HepG2 (cell line): ENCODE measurements around the gene NSUN3. TPM values are rescaled to one million over a fixed set of nuclear protein-coding genes. Genes with fewer than 3 reads are reported as not detected.

Experiments used
- ATAC-seq: fragments of 200-7000 bp; cut with Tn5 transposase; 3 replicates; pipeline ENCODE4 v1.9.1; 2020; ENCODE audit warnings: mild to moderate bottlenecking, moderate library complexity
- BruUV-seq: library from RNA; stranded (reverse); fragments of 400-500 nt; replicated peaks from 2 replicates; lab custom pipeline; 2021; lab: Mats Ljungman, UMichigan
- CTCF ChIA-PET: fragments of 300-600 bp; formaldehyde crosslinking; extraction: SDS; loops from one replicate; lab custom pipeline; 2021; ENCODE audit warnings: low total read pairs, inconsistent platforms, low intra/inter-chr PET ratio; lab: Yijun Ruan, JAX
- POLR2A ChIA-PET: fragments of 350-600 bp; sonication (Branson Sonifier 250); formaldehyde crosslinking; loops from one replicate; lab custom pipeline; 2020; ENCODE audit warnings: antibody characterized with exemption, inconsistent platforms; lab: Yijun Ruan, JAX
- DNase-seq: peaks from one replicate; pipeline ENCODE4 v3.0.0-alpha.2; 2015; ENCODE audit warnings: low spot score
- FAIRE-seq: peaks from 3 replicates; lab custom pipeline; 2011; peaks lifted over from hg19 to GRCh38; lab: Jason Lieb, UNC
- H2AFZ ChIP-seq: one replicate; pipeline ENCODE4 v1.6.1; 2011; ENCODE audit warnings: low read length, inconsistent platforms
- H3K27ac ChIP-seq: fragments of 300-600 bp; 3 replicates; pipeline ENCODE4 v1.8.0; 2011; ENCODE audit warnings: mixed run types, mild to moderate bottlenecking, mixed read lengths, low read length, inconsistent platforms; ENCODE audit not compliant: insufficient read depth; ENCODE audit errors: extremely low read length
- H3K27me3 ChIP-seq, 2 experiments: fragments of 200-600 bp in 1 of 2; 2 replicates in 1 of 2; 3 replicates in 1 of 2; pipeline versions ENCODE4 v1.6.0 to v1.8.0; 2011; ENCODE audit warnings: low read length in 2 of 2, mild to moderate bottlenecking in 2 of 2, moderate library complexity in 2 of 2, inconsistent platforms in 1 of 2; ENCODE audit not compliant: insufficient read depth in 2 of 2, control insufficient read depth in 1 of 2
- H3K36me3 ChIP-seq, 2 experiments: fragments of 200-600 bp in 1 of 2; replicated peaks in 1 of 2; 2 replicates in 1 of 2; 3 replicates in 1 of 2; pipeline versions ENCODE4 v1.5.1 to v1.8.0; 2011; ENCODE audit warnings: low read length in 2 of 2, inconsistent platforms in 1 of 2; ENCODE audit not compliant: insufficient read depth in 2 of 2, control insufficient read depth in 1 of 2
- H3K4me1 ChIP-seq: 2 replicates; pipeline ENCODE4 v1.5.1; 2012; ENCODE audit warnings: low read length, inconsistent platforms; ENCODE audit not compliant: insufficient read depth
- H3K4me2 ChIP-seq: 2 replicates; pipeline ENCODE4 v1.6.0; 2011; ENCODE audit warnings: low read depth, low read length, inconsistent platforms
- H3K4me3 ChIP-seq, 3 experiments: fragments of 200-600 bp in 1 of 3; sonication (generic), shearing (Covaris generic) in 1 of 3; replicated peaks in 1 of 3; 2 replicates each; pipeline ENCODE4 v1.5.1; 2011 to 2016; ENCODE audit warnings: low read length in 3 of 3, inconsistent platforms in 2 of 3, low read depth in 2 of 3, mild to moderate bottlenecking in 2 of 3, control low read depth in 1 of 3, mixed read lengths in 1 of 3; ENCODE audit not compliant: insufficient read depth in 1 of 3
- H3K79me2 ChIP-seq: one replicate; pipeline ENCODE4 v1.6.1; 2011; ENCODE audit warnings: low read length, inconsistent platforms; ENCODE audit not compliant: insufficient read depth
- H3K9ac ChIP-seq: 2 replicates; pipeline ENCODE4 v1.6.0; 2011; ENCODE audit warnings: mild to moderate bottlenecking, low read depth, low read length, inconsistent platforms; ENCODE audit not compliant: insufficient read depth
- H3K9me3 ChIP-seq: 2 replicates; pipeline ENCODE4 v1.5.1; 2012; ENCODE audit warnings: mild to moderate bottlenecking, low read length
- H4K20me1 ChIP-seq: 2 replicates; pipeline ENCODE4 v1.6.0; 2011; ENCODE audit warnings: inconsistent platforms, mild to moderate bottlenecking, low read length, moderate library complexity; ENCODE audit not compliant: insufficient read depth
- BORCS8-MEF2B ChIP-seq: sonication (generic); formaldehyde crosslinking; IDR thresholded peaks from 2 replicates; pipeline ENCODE4 v1.8.0; 2022; ENCODE audit warnings: mild to moderate bottlenecking, missing genetic modification reagents
- BRCA1 ChIP-seq: sonication (generic); formaldehyde crosslinking; IDR thresholded peaks from 2 replicates; pipeline ENCODE4 v1.4.0; 2020; ENCODE audit warnings: missing genetic modification reagents
- ELF1 ChIP-seq: sonication (generic); formaldehyde crosslinking; IDR thresholded peaks from 2 replicates; pipeline ENCODE4 v1.4.0; 2020; ENCODE audit warnings: missing genetic modification reagents
- HDAC6 ChIP-seq: fragments of 200-600 bp; sonication (generic); IDR thresholded peaks from 2 replicates; pipeline ENCODE4 v1.7.0; 2017; ENCODE audit warnings: mild to moderate bottlenecking, antibody characterized with exemption, low read length, low read depth
- MED1 ChIP-seq: sonication (generic); formaldehyde crosslinking; IDR thresholded peaks from 2 replicates; pipeline ENCODE4 v1.4.0; 2020; ENCODE audit warnings: missing genetic modification reagents
- MTA1 ChIP-seq: sonication (generic); formaldehyde crosslinking; IDR thresholded peaks from 2 replicates; pipeline ENCODE4 v1.4.0; 2020; ENCODE audit warnings: missing genetic modification reagents, mild to moderate bottlenecking, borderline replicate concordance
- THRA ChIP-seq: sonication (generic); formaldehyde crosslinking; IDR thresholded peaks from 2 replicates; pipeline ENCODE4 v1.4.0; 2020; ENCODE audit warnings: missing genetic modification reagents, borderline replicate concordance
- ZEB1 ChIP-seq: IDR thresholded peaks from 2 replicates; pipeline ENCODE4 v1.6.1; 2012; ENCODE audit warnings: mild to moderate bottlenecking, low read depth, inconsistent platforms; ENCODE audit not compliant: insufficient replicate concordance
- ZNF382 ChIP-seq: sonication (generic); formaldehyde crosslinking; IDR thresholded peaks from 2 replicates; pipeline ENCODE4 v1.5.0; 2020; ENCODE audit warnings: missing genetic modification reagents, mild to moderate bottlenecking, borderline replicate concordance
- ZNF460 ChIP-seq: sonication (generic); formaldehyde crosslinking; IDR thresholded peaks from 2 replicates; pipeline ENCODE4 v1.5.1; 2020; ENCODE audit warnings: missing genetic modification reagents, mild to moderate bottlenecking, borderline replicate concordance
- ZNF619 ChIP-seq: sonication (generic); formaldehyde crosslinking; IDR thresholded peaks from 2 replicates; pipeline ENCODE4 v1.4.0; 2020; ENCODE audit warnings: mild to moderate bottlenecking, missing genetic modification reagents
- WGBS: methylation state at CpG from one replicate; pipeline ENCODE4 v1.1.6; 2017; ENCODE audit warnings: low lambda C conversion rate; 5-methylcytosine and 5-hydroxymethylcytosine counted together
- in situ Hi-C: cut with HindIII; loops from 2 replicates; pipeline ENCODE4 v1.10.0; 2017; ENCODE audit warnings: low pct_unique_long_range_greater_than_20kb; ENCODE audit not compliant: extremely low pct_ligation_motif_present
- intact Hi-C: fragments of 100-400 bp; cut with micrococcal nuclease; formaldehyde crosslinking; loops from one replicate; pipeline ENCODE4 v1.10.0; 2022; ENCODE audit not compliant: unreplicated experiment
- polyA plus RNA-seq, 8 experiments: library from polyadenylated mRNA; depleted of rRNA in 3 of 8; stranded (reverse) in 7 of 8; unstranded in 1 of 8; fragments of >200 nt; fragmentation: Illumina TruSeq in 4 of 8; extraction: Trizol in 4 of 8; gene quantifications; 2 replicates each; pipeline versions ENCODE4 v1.2.1 to v1.2.3, GENCODE V29; 2011 to 2016; ENCODE audit warnings: low read depth in 4 of 8, missing spikeins in 1 of 8, mixed read lengths in 1 of 8; ENCODE audit not compliant: insufficient read depth in 1 of 8
- total RNA-seq, 5 experiments: library from RNA; depleted of rRNA; stranded (reverse); fragments of >200 nt; fragmentation: Illumina TruSeq; extraction: Trizol; gene quantifications; 2 replicates each; pipeline ENCODE4 v1.2.3, GENCODE V29; 2016; ENCODE audit warnings: low read depth in 1 of 5

Gene NSUN3
- total and polyA plus RNA-seq, 2 of the 13 experiments (the other 11 are each of a cell fraction or from before 2014, with no cell fraction given), result 3.2 to 10.6 TPM

GRCh38 chr3:94118390-94118789 is 55.5 kb downstream of the NSUN3 start:
- no peaks in the 10 kb centered on the region for H3K4me1 ChIP-seq
- no peak for FAIRE-seq
- no peak overlapping the region for H3K27ac ChIP-seq
- no peaks in the 10 kb centered on the region for H3K9me3 ChIP-seq
- ChIA-PET CTCF (no interaction called here), POLR2A (no interaction called here)
- H2AFZ ChIP-seq, result no peak overlapping the region
- BruUV-seq, result no TSS peak
- WGBS, result 90% methylated on average over 2 of the region's 2 CpGs
- intact Hi-C loops, result no loop called here
- H3K27me3 ChIP-seq, result no peaks in the 10 kb centered on the region
- no peak for TF ChIP-seq HDAC6
- TF ChIP-seq ZNF619 (CRISPR knock-in tag), result no peak
- no peak for TF ChIP-seq ELF1 (CRISPR knock-in tag)
- no peak for TF ChIP-seq ZNF382 (CRISPR knock-in tag)
- TF ChIP-seq BRCA1 (CRISPR knock-in tag), result no peak
- TF ChIP-seq THRA, result no peak
- no peak for TF ChIP-seq BORCS8-MEF2B (CRISPR knock-in tag)
- TF ChIP-seq ZEB1, result no peak
- no peak for TF ChIP-seq MED1 (CRISPR knock-in tag)
- no peak for TF ChIP-seq ZNF460 (CRISPR knock-in tag)
- TF ChIP-seq MTA1 (CRISPR knock-in tag), result no peak
- no peaks in the 10 kb centered on the region for H3K79me2 ChIP-seq
- no peak for DNase-seq
- no peak overlapping the region for H3K9ac ChIP-seq
- no peak overlapping the region for H3K4me2 ChIP-seq
- H4K20me1 ChIP-seq, result no peaks in the 10 kb centered on the region
- no peak overlapping the region for H3K4me3 ChIP-seq
- in situ Hi-C loops, result no loop called here
- no peak for ATAC-seq
- H3K36me3 ChIP-seq, result no peaks in the 10 kb centered on the region
